ENCODE data around the gene PSMD5.

GRCh38 chr9:120865176-120865575 lies 22.5 kb upstream of the PSMD5 start:
- TF ChIP-seq CTCF (IDR thresholded peaks at IDR 0.05; ENCODE audit: borderline replicate concordance, extremely low read depth, low read length, poor library complexity, severe bottlenecking), result no peak
- TF ChIP-seq EZH2 (IDR thresholded peaks at IDR 0.05; ENCODE audit: borderline replicate concordance, low read depth, low read length, severe bottlenecking), result no peak
